OCI-LY7 (cell line): ENCODE measurements around the gene SLC41A3.

ENCODE experiments used
- CTCF ChIP-seq: fragments of 200-600 bp; sonication (generic); conservative IDR thresholded peaks from 2 replicates; pipeline ENCODE4 v1.5.1; 2014; ENCODE audit warnings: mild to moderate bottlenecking, antibody characterized with exemption, low read length, moderate library complexity, mixed read lengths
- EZH2phosphoT487 ChIP-seq: fragments of 200-600 bp; sonication (generic); IDR thresholded peaks from 2 replicates; pipeline ENCODE4 v1.6.1; 2018; ENCODE audit warnings: low read depth, borderline replicate concordance, mild to moderate bottlenecking, mixed run types, antibody characterized with exemption, low read length, moderate library complexity, mixed read lengths

GRCh38 chr3:126035362-126036050, 48.4 kb downstream of the SLC41A3 start:
- TF ChIP-seq EZH2phosphoT487 (no peak), CTCF (no peak)
